Panc1 (cell line): ENCODE results near the gene AURKB. TPM values are rescaled to one million over a fixed set of nuclear protein-coding genes. Genes with fewer than 3 reads are reported as not detected.

Experiments
- ATAC-seq: fragments of 200-7000 bp; cut with Tn5 transposase; 2 replicates; pipeline ENCODE4 v1.9.1; 2020; ENCODE audit warnings: mild to moderate bottlenecking, moderate library complexity
- BruUV-seq: library from RNA; stranded (reverse); fragments of 400-500 nt; replicated peaks from 2 replicates; lab custom pipeline; 2021; lab: Mats Ljungman, UMichigan
- CTCF ChIA-PET: fragments of 300-600 bp; sonication (Branson Sonifier 250); formaldehyde crosslinking; loops from one replicate; lab custom pipeline; 2022; ENCODE audit warnings: antibody characterized with exemption; lab: Charles Lee
- POLR2A ChIA-PET: fragments of 300-600 bp; sonication (Branson Sonifier 250); formaldehyde crosslinking; loops from one replicate; lab custom pipeline; 2022; ENCODE audit warnings: antibody characterized with exemption; lab: Charles Lee
- DNase-seq: peaks from one replicate; pipeline ENCODE4 v3.0.0-alpha.2; 2010; ENCODE audit warnings: low read depth, low spot score
- H3K27ac ChIP-seq: 2 replicates; pipeline ENCODE4 v1.5.1; 2011; ENCODE audit warnings: mild to moderate bottlenecking, low read length, inconsistent platforms
- H3K27me3 ChIP-seq: fragments of 200-500 bp; sonication (Bioruptor generic); 2 replicates; pipeline ENCODE4 v1.6.0; 2014; ENCODE audit warnings: low read length, inconsistent platforms; ENCODE audit not compliant: control insufficient read depth, insufficient read depth
- H3K36me3 ChIP-seq: fragments of 200-500 bp; sonication (Bioruptor generic); 2 replicates; pipeline ENCODE4 v1.5.1; 2014; ENCODE audit warnings: inconsistent platforms, mild to moderate bottlenecking, low read length, moderate library complexity; ENCODE audit not compliant: control insufficient read depth, insufficient read depth
- H3K4me1 ChIP-seq: 2 replicates; pipeline ENCODE4 v1.5.1; 2011; ENCODE audit warnings: inconsistent platforms, mild to moderate bottlenecking, low read length, moderate library complexity; ENCODE audit not compliant: control insufficient read depth, insufficient read depth
- H3K4me3 ChIP-seq, 2 experiments: 2 replicates each; pipeline ENCODE4 v1.5.1; 2011 to 2012; ENCODE audit warnings: low read depth in 2 of 2, low read length in 2 of 2, mild to moderate bottlenecking in 2 of 2, inconsistent platforms in 1 of 2, moderate library complexity in 1 of 2
- H3K9me3 ChIP-seq: fragments of 200-500 bp; sonication (Bioruptor generic); 2 replicates; pipeline ENCODE4 v1.5.1; 2014; ENCODE audit warnings: low read depth, mild to moderate bottlenecking, inconsistent platforms, low read length, moderate library complexity; ENCODE audit not compliant: control insufficient read depth, insufficient read depth
- POLR2AphosphoS5 ChIP-seq: IDR thresholded peaks from 2 replicates; pipeline ENCODE4 v1.6.1; 2012; ENCODE audit warnings: mild to moderate bottlenecking, low read depth, low read length, moderate library complexity
- SIN3A ChIP-seq: IDR thresholded peaks from 2 replicates; pipeline ENCODE4 v1.6.1; 2012; ENCODE audit warnings: low read depth, mild to moderate bottlenecking, low read length, moderate library complexity, borderline replicate concordance; ENCODE audit not compliant: insufficient read depth
- TCF7L2 ChIP-seq: IDR thresholded peaks from 2 replicates; pipeline ENCODE4 v1.6.1; 2011; ENCODE audit warnings: mild to moderate bottlenecking, low read depth, low read length, inconsistent platforms
- in situ Hi-C: cut with HindIII; loops from 2 replicates; pipeline ENCODE4 v1.10.0; 2016; ENCODE audit warnings: low sequenced_read_pairs, low pct_unique_long_range_greater_than_20kb
- intact Hi-C: fragments of 100-400 bp; cut with micrococcal nuclease; formaldehyde crosslinking; loops from one replicate; pipeline ENCODE4 v1.10.0; 2022; ENCODE audit not compliant: unreplicated experiment
- total RNA-seq: library from RNA; stranded (reverse); gene quantifications from one replicate; pipeline ENCODE4 v1.2.1, GENCODE V29; 2021; ENCODE audit not compliant: unreplicated experiment
- TF ChIP-seq, protein P1 (sequence below), 2 experiments: IDR thresholded peaks; 2 replicates each; pipeline ENCODE4 v1.6.1; 2011 to 2012; ENCODE audit warnings: low read depth in 2 of 2, control low read depth in 1 of 2, low read length in 1 of 2, mild to moderate bottlenecking in 1 of 2, moderate library complexity in 1 of 2; ENCODE audit not compliant: insufficient read depth in 1 of 2
- TF ChIP-seq, protein P2 (sequence below): fragments of 450-650 bp; IDR thresholded peaks from 2 replicates; pipeline ENCODE4 v1.5.1; 2017; ENCODE audit warnings: mild to moderate bottlenecking

The AURKB gene
- total RNA-seq, 1 experiment from 2014 or later: 85.8 TPM

DNA sequence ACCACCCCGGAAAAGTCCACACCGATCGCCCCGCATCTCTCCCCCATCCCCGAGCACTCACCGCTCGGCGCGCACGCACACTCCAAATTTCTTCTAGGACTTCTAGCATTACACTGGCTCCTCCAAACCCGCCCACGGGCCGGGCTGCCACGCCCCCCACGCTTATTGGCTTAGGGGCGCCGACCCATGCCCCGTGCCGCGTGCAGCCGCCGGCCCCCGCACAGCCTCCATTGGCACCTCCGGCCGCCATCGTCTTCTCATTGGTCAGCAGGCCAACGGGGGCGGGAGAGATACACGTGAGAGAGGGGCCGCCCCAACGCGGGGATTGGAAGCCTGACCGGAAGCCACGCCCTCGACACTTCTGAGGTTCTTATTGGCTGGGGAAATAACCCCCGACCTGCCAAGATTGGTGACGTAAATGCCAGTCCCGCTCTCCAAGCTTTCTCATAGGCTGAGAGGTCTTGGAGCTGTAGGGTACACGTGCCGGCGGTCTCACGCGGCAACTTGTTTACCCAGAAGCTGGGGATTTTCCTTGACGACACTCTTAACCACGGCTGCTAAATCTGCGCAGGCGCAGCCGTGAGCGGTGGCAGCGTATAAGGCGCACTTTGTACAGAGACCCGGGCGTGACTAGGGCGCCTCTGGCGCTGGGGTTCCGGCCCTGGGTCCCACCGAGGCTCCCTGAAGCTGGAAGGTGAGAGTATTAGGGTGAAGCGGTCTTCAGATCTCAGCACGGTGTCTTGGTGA, 54.0 kb downstream of the AURKB start:
- Histone ChIP-seq H3K36me3 (no peaks in the 10 kb centered on the region; the same call in 1 of the 2 replicates), H3K4me1 (peaks cover 40% of the 10 kb centered on the region), H3K27ac (peak overlapping the region; percentile 89), H3K27me3 (no peaks in the 10 kb centered on the region), H3K4me3 (peak overlapping the region; percentile 71 to 73), H3K9me3 (no peaks in the 10 kb centered on the region)
- peak; percentile 54; the same call in 1 of the 2 replicates for TF ChIP-seq POLR2AphosphoS5
- TF ChIP-seq, protein P1, sequence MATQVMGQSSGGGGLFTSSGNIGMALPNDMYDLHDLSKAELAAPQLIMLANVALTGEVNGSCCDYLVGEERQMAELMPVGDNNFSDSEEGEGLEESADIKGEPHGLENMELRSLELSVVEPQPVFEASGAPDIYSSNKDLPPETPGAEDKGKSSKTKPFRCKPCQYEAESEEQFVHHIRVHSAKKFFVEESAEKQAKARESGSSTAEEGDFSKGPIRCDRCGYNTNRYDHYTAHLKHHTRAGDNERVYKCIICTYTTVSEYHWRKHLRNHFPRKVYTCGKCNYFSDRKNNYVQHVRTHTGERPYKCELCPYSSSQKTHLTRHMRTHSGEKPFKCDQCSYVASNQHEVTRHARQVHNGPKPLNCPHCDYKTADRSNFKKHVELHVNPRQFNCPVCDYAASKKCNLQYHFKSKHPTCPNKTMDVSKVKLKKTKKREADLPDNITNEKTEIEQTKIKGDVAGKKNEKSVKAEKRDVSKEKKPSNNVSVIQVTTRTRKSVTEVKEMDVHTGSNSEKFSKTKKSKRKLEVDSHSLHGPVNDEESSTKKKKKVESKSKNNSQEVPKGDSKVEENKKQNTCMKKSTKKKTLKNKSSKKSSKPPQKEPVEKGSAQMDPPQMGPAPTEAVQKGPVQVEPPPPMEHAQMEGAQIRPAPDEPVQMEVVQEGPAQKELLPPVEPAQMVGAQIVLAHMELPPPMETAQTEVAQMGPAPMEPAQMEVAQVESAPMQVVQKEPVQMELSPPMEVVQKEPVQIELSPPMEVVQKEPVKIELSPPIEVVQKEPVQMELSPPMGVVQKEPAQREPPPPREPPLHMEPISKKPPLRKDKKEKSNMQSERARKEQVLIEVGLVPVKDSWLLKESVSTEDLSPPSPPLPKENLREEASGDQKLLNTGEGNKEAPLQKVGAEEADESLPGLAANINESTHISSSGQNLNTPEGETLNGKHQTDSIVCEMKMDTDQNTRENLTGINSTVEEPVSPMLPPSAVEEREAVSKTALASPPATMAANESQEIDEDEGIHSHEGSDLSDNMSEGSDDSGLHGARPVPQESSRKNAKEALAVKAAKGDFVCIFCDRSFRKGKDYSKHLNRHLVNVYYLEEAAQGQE (IDR thresholded peaks at IDR 0.05; ENCODE audit: insufficient read depth in 1 of 2, low read depth in 2 of 2, low read length in 1 of 2): no peak
- TF ChIP-seq, protein P2, sequence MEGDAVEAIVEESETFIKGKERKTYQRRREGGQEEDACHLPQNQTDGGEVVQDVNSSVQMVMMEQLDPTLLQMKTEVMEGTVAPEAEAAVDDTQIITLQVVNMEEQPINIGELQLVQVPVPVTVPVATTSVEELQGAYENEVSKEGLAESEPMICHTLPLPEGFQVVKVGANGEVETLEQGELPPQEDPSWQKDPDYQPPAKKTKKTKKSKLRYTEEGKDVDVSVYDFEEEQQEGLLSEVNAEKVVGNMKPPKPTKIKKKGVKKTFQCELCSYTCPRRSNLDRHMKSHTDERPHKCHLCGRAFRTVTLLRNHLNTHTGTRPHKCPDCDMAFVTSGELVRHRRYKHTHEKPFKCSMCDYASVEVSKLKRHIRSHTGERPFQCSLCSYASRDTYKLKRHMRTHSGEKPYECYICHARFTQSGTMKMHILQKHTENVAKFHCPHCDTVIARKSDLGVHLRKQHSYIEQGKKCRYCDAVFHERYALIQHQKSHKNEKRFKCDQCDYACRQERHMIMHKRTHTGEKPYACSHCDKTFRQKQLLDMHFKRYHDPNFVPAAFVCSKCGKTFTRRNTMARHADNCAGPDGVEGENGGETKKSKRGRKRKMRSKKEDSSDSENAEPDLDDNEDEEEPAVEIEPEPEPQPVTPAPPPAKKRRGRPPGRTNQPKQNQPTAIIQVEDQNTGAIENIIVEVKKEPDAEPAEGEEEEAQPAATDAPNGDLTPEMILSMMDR: no peak
- intact Hi-C loops (no loop called here), in situ Hi-C loops (no loop called here)
- ChIA-PET POLR2A (interaction anchor here (0.5 to 2.2 kb wide), 2 partner anchors 17 to 26 kb away, joined by 4 to 12 read pairs; no protein-coding TSS in a partner anchor), CTCF (interaction anchor here (1.0 kb wide), 1 partner anchor 18 kb away, joined by 7 read pairs; no protein-coding TSS in a partner anchor)
- ATAC-seq: peak; percentile 83
- DNase-seq: peak; percentile 99
- no TSS peak for BruUV-seq

DNA sequence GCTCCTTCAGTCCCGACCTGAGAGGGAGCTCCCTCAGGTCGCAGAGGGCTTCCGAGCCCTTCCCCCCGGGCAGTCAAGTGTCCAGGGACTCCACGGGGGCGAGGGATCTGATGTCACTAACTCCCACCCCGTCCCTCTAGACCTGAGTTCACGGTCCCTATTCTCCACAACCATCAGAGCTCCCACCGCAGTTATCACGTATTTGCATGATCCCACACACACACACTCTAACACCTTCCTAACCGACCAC, 54.5 kb downstream of the AURKB start:
- in situ Hi-C loops (no loop called here), intact Hi-C loops (no loop called here)
- H3K4me1 ChIP-seq: peaks cover 41% of the 10 kb centered on the region
- ATAC-seq (0 out of 2 replicates have a peak, but pooled peaks have one; percentile 0), DNase-seq (no peak)
- peak overlapping the region; percentile 82 for H3K27ac ChIP-seq
- BruUV-seq: TSS peak; percentile 91
- H3K36me3 ChIP-seq: no peaks in the 10 kb centered on the region; the same call in 1 of the 2 replicates
- POLR2A ChIA-PET: interaction anchor here (2.2 kb wide), 1 partner anchor 17 kb away, joined by 12 read pairs; no protein-coding TSS in a partner anchor
- no peaks in the 10 kb centered on the region for H3K27me3 ChIP-seq
- peak overlapping the region; percentile 71 to 73 for H3K4me3 ChIP-seq
- TF ChIP-seq TCF7L2: no peak
- TF ChIP-seq, protein P1 (IDR thresholded peaks at IDR 0.05; ENCODE audit: insufficient read depth in 1 of 2, low read depth in 2 of 2, low read length in 1 of 2): no peak
- no peak for TF ChIP-seq SIN3A
- no peak for TF ChIP-seq POLR2AphosphoS5
- TF ChIP-seq, protein P2: no peak
- CTCF ChIA-PET: no interaction called here
- no peaks in the 10 kb centered on the region for H3K9me3 ChIP-seq
